ENCODE measurements around the gene CLNS1A.
A peak's percentile ranks its signal among the peaks of the same experiment; 100 is the strongest.

CLNS1A gene

GRCh38 chr11:77665240-77665965, 27.8 kb upstream of the CLNS1A start:
- no peak overlapping the region for H3K4me3 ChIP-seq (ENCODE audit: control insufficient read depth, low read depth, low read length)
- TF ChIP-seq CTCF (IDR thresholded peaks at IDR 0.05; ENCODE audit: control insufficient read depth, insufficient read depth, low read depth, low read length, missing control alignments): no peak
- DNase-seq (ENCODE audit: low read depth): no peak

DNA sequence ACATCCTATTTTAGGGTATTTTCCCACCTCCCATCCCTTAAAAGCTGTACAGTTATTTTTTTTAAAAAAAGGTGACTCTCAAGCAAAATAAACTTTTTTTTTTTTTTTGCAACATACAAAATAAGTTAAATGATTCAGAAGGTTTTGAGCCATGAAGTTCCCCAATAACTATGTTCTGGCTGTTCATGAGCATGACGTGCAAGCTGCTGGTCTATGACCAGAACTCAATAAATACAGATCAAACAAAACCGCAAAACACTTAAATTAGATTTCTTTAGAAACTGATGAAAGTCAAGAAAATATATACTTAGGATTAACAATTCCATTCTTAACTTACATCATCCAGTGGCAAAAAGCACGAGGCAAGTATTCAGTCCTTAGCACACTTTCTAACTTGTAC, 24.1 kb upstream of the CLNS1A start:
- H3K4me3 ChIP-seq (ENCODE audit: control insufficient read depth, low read depth, low read length): no peak overlapping the region
- DNase-seq (ENCODE audit: low read depth): no peak
- TF ChIP-seq CTCF (IDR thresholded peaks at IDR 0.05; ENCODE audit: control insufficient read depth, insufficient read depth, low read depth, low read length, missing control alignments): no peak

DNA sequence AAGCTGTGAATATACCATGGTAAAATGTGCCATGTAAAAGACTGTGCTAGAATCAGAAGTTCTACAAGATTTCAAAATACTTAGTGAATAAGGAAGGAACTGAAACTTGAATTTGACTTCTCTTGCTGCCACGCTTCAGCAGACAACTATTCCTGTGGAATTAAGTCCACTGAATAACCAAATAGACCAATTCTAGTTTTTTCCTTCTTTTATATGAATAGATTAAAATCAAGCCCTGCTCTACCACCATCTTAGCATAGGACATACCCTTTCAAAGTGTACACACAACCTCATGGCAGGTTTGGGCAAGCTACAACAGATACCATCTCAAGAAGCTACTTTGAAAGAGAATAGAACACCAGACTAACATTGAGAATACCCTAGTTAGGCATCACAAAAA, 23.4 kb upstream of the CLNS1A start:
- TF ChIP-seq CTCF (IDR thresholded peaks at IDR 0.05; ENCODE audit: control insufficient read depth, insufficient read depth, low read depth, low read length, missing control alignments): no peak
- H3K4me3 ChIP-seq (ENCODE audit: control insufficient read depth, low read depth, low read length): no peak overlapping the region
- no peak for DNase-seq (ENCODE audit: low read depth)

- no peak overlapping the region for H3K4me3 ChIP-seq (ENCODE audit: control insufficient read depth, low read depth, low read length)
- no peak for TF ChIP-seq CTCF (IDR thresholded peaks at IDR 0.05; ENCODE audit: control insufficient read depth, insufficient read depth, low read depth, low read length, missing control alignments)
- DNase-seq (ENCODE audit: low read depth): peak; percentile 34
Observed at GRCh38 chr11:77658213-77659013, 20.8 kb upstream of the CLNS1A start.

- no peak overlapping the region for H3K4me3 ChIP-seq (ENCODE audit: control insufficient read depth, low read depth, low read length)
- DNase-seq (ENCODE audit: low read depth): no peak
- TF ChIP-seq CTCF (IDR thresholded peaks at IDR 0.05; ENCODE audit: control insufficient read depth, insufficient read depth, low read depth, low read length, missing control alignments): no peak
Observed at GRCh38 chr11:77656362-77656761, 18.8 kb upstream of the CLNS1A start.

GRCh38 chr11:77654770-77655434, 17.3 kb upstream of the CLNS1A start:
- DNase-seq (ENCODE audit: low read depth): no peak
- H3K4me3 ChIP-seq (ENCODE audit: control insufficient read depth, low read depth, low read length): no peak overlapping the region
- no peak for TF ChIP-seq CTCF (IDR thresholded peaks at IDR 0.05; ENCODE audit: control insufficient read depth, insufficient read depth, low read depth, low read length, missing control alignments)
